PC-9 (cell line): ENCODE results near the gene GREM1. TPM values are rescaled to one million over a fixed set of nuclear protein-coding genes. Genes with fewer than 3 reads are reported as not detected.

ENCODE experiments used
- BruUV-seq: library from RNA; stranded (reverse); fragments of 400-500 nt; replicated peaks from 2 replicates; lab custom pipeline; 2021; lab: Mats Ljungman, UMichigan
- CTCF ChIA-PET: fragments of 300-600 bp; sonication (Branson Sonifier 250); formaldehyde crosslinking; loops from one replicate; lab custom pipeline; 2022; ENCODE audit warnings: antibody characterized with exemption; lab: Charles Lee
- POLR2A ChIA-PET: fragments of 300-600 bp; sonication (Branson Sonifier 250); formaldehyde crosslinking; loops from one replicate; lab custom pipeline; 2022; ENCODE audit warnings: antibody characterized with exemption; ENCODE audit not compliant: unreplicated experiment; lab: Charles Lee
- DNase-seq, 2 experiments: peaks; one replicate each; pipeline versions ENCODE4 v3.0.0 to v3.0.0-alpha.2; 2015 to 2022; ENCODE audit warnings: mixed read lengths in 1 of 2
- H2AFZ ChIP-seq: fragments of 200-600 bp; sonication (generic); 2 replicates; pipeline ENCODE4 v1.8.1; 2017; ENCODE audit warnings: antibody characterized with exemption
- H3F3A ChIP-seq: fragments of 200-600 bp; sonication (generic); 2 replicates; pipeline ENCODE4 v1.8.1; 2017; ENCODE audit warnings: antibody characterized with exemption, mild to moderate bottlenecking, low read depth; ENCODE audit not compliant: insufficient read depth
- H3K27ac ChIP-seq: fragments of 200-600 bp; sonication (generic); 2 replicates; pipeline ENCODE4 v1.6.1; 2016; ENCODE audit warnings: mixed run types
- H3K27me3 ChIP-seq: fragments of 200-600 bp; sonication (generic); 2 replicates; pipeline ENCODE4 v1.6.1; 2016; ENCODE audit warnings: low read depth, mixed run types; ENCODE audit not compliant: insufficient read depth
- H3K36me3 ChIP-seq: fragments of 200-600 bp; sonication (generic); 2 replicates; pipeline ENCODE4 v1.6.1; 2016; ENCODE audit warnings: low read depth, mixed run types
- H3K4me1 ChIP-seq: fragments of 200-600 bp; sonication (generic); replicated peaks from 2 replicates; pipeline ENCODE4 v1.6.1; 2016; ENCODE audit warnings: mixed run types; ENCODE audit not compliant: insufficient read depth
- H3K4me2 ChIP-seq: fragments of 200-600 bp; sonication (generic); 2 replicates; pipeline ENCODE4 v1.6.1; 2017; ENCODE audit warnings: mixed run types
- H3K4me3 ChIP-seq: fragments of 200-600 bp; sonication (generic); 2 replicates; pipeline ENCODE4 v1.6.1; 2016; ENCODE audit warnings: mixed run types
- H3K79me2 ChIP-seq: fragments of 200-600 bp; sonication (generic); 2 replicates; pipeline ENCODE4 v1.6.1; 2017; ENCODE audit warnings: low read depth, mixed run types
- H3K9me2 ChIP-seq: fragments of 200-600 bp; sonication (generic); 2 replicates; pipeline ENCODE4 v1.8.1; 2017; ENCODE audit warnings: mild to moderate bottlenecking; ENCODE audit not compliant: insufficient read depth
- H3K9me3 ChIP-seq: fragments of 200-600 bp; sonication (generic); 2 replicates; pipeline ENCODE4 v1.8.1; 2016; ENCODE audit warnings: low read depth; ENCODE audit not compliant: insufficient read depth
- H4K20me1 ChIP-seq: fragments of 200-600 bp; sonication (generic); 2 replicates; pipeline ENCODE4 v1.8.1; 2017; ENCODE audit not compliant: insufficient read depth
- CTCF ChIP-seq: fragments of 200-600 bp; sonication (generic); conservative IDR thresholded peaks from 2 replicates; pipeline ENCODE4 v1.6.1; 2017; ENCODE audit warnings: mixed run types, antibody characterized with exemption, mild to moderate bottlenecking, moderate library complexity
- EZH2 ChIP-seq: fragments of 200-600 bp; sonication (generic); IDR thresholded peaks from 2 replicates; pipeline ENCODE4 v1.8.0; 2017; ENCODE audit warnings: antibody characterized with exemption, low read depth
- intact Hi-C: fragments of 100-400 bp; cut with micrococcal nuclease; formaldehyde crosslinking; loops from one replicate; pipeline ENCODE4 v1.10.0; 2022; ENCODE audit not compliant: unreplicated experiment
- total RNA-seq: library from RNA; stranded (reverse); gene quantifications from 2 replicates; pipeline ENCODE4 v1.2.3, GENCODE V29; 2021

Gene GREM1
- total RNA-seq, 1 experiment from 2014 or later, result 0.39 TPM

GRCh38 chr15:32765236-32765635 is 47.4 kb downstream of the GREM1 start:
- POLR2A ChIA-PET, result no interaction called here
- no peaks in the 10 kb centered on the region for H3K4me1 ChIP-seq
- H2AFZ ChIP-seq, result no peak overlapping the region
- no TSS peak for BruUV-seq
- no peak overlapping the region for H3K4me3 ChIP-seq
- H3K27ac ChIP-seq, result no peak overlapping the region
- no peaks in the 10 kb centered on the region for H3F3A ChIP-seq
- no peaks in the 10 kb centered on the region for H4K20me1 ChIP-seq
- no peaks in the 10 kb centered on the region for H3K9me3 ChIP-seq
- CTCF ChIA-PET, result no interaction called here
- DNase-seq, result no peak
- no peaks in the 10 kb centered on the region for H3K27me3 ChIP-seq
- intact Hi-C loops, result no loop called here
- no peak overlapping the region for H3K4me2 ChIP-seq
- TF ChIP-seq EZH2, result no peak
- TF ChIP-seq CTCF, result no peak
- no peaks in the 10 kb centered on the region for H3K9me2 ChIP-seq
- no peaks in the 10 kb centered on the region for H3K36me3 ChIP-seq
- no peaks in the 10 kb centered on the region for H3K79me2 ChIP-seq

GRCh38 chr15:32766101-32766500 is 48.3 kb downstream of the GREM1 start:
- Histone ChIP-seq H3K9me3 (no peaks in the 10 kb centered on the region), H3K27ac (no peak overlapping the region), H3K4me1 (no peaks in the 10 kb centered on the region), H3K36me3 (no peaks in the 10 kb centered on the region), H3K4me2 (no peak overlapping the region), H3K4me3 (no peak overlapping the region), H3K27me3 (no peaks in the 10 kb centered on the region), H3F3A (no peaks in the 10 kb centered on the region), H4K20me1 (no peaks in the 10 kb centered on the region), H3K9me2 (no peaks in the 10 kb centered on the region), H3K79me2 (no peaks in the 10 kb centered on the region), H2AFZ (no peak overlapping the region)
- intact Hi-C loops, result no loop called here
- POLR2A ChIA-PET, result no interaction called here
- BruUV-seq, result no TSS peak
- no peak for DNase-seq
- TF ChIP-seq EZH2 (no peak), CTCF (no peak)
- CTCF ChIA-PET, result no interaction called here

GRCh38 chr15:32767236-32767635 is 49.4 kb downstream of the GREM1 start:
- Histone ChIP-seq H3K27ac (no peak overlapping the region), H3K9me3 (no peaks in the 10 kb centered on the region), H3K27me3 (no peaks in the 10 kb centered on the region)

More at GRCh38 chr15:32767236-32767635, 49.4 kb downstream of the GREM1 start:
- Histone ChIP-seq H3K36me3 (no peaks in the 10 kb centered on the region), H3K4me2 (no peak overlapping the region), H3F3A (no peaks in the 10 kb centered on the region), H4K20me1 (no peaks in the 10 kb centered on the region), H3K4me3 (no peak overlapping the region), H3K79me2 (no peaks in the 10 kb centered on the region), H3K9me2 (no peaks in the 10 kb centered on the region), H2AFZ (no peak overlapping the region), H3K4me1 (no peaks in the 10 kb centered on the region)
- no peak for DNase-seq
- CTCF ChIA-PET, result interaction anchor here (0.6 kb wide), 1 partner anchor 88 kb away, joined by 5 read pairs; no protein-coding TSS in a partner anchor
- intact Hi-C loops, result no loop called here
- POLR2A ChIA-PET, result no interaction called here
- BruUV-seq, result no TSS peak
- TF ChIP-seq EZH2 (no peak), CTCF (no peak)
